Measurements from ENCODE around the gene MSANTD2.
A peak's percentile ranks its signal among the peaks of the same experiment; 100 is the strongest.

MSANTD2 gene

GRCh38 chr11:124800226-124800929, at the start of gene MSANTD2:
Gene MSANTD2 (minus strand): TSS chr11:124800406. CDS start chr11:124800380, 26 bp downstream.
- peak; percentile 70 for DNase-seq (ENCODE audit: low spot score)

- DNase-seq (ENCODE audit: low spot score) = no peak
Measured at GRCh38 chr11:124846070-124846673, 46.0 kb upstream of the MSANTD2 start.

GRCh38 chr11:124844664-124845079, 44.5 kb upstream of the MSANTD2 start:
- DNase-seq (ENCODE audit: low spot score) = no peak

GRCh38 chr11:124843616-124843910, 43.4 kb upstream of the MSANTD2 start:
- no peak for DNase-seq (ENCODE audit: low spot score)

- no peak for DNase-seq (ENCODE audit: low spot score)
Measured at GRCh38 chr11:124842305-124842704, 42.1 kb upstream of the MSANTD2 start.

GRCh38 chr11:124841840-124842239, 41.6 kb upstream of the MSANTD2 start:
- DNase-seq (ENCODE audit: low spot score) = no peak

- peak; percentile 24 for DNase-seq (ENCODE audit: low spot score)
Measured at GRCh38 chr11:124841201-124841600, 41.0 kb upstream of the MSANTD2 start.

GRCh38 chr11:124840666-124841065, 40.5 kb upstream of the MSANTD2 start:
- DNase-seq (ENCODE audit: low spot score) = no peak

- no peak for DNase-seq (ENCODE audit: low spot score)
Measured at GRCh38 chr11:124839972-124840621, 39.9 kb upstream of the MSANTD2 start.

GRCh38 chr11:124839128-124839971, 39.1 kb upstream of the MSANTD2 start:
- DNase-seq (ENCODE audit: low spot score) = no peak

GRCh38 chr11:124838805-124839127, 38.6 kb upstream of the MSANTD2 start:
- no peak for DNase-seq (ENCODE audit: low spot score)

- DNase-seq (ENCODE audit: low spot score) = peak; percentile 85
Measured at GRCh38 chr11:124837491-124837856, 37.3 kb upstream of the MSANTD2 start.

- no peak for DNase-seq (ENCODE audit: low spot score)
Measured at GRCh38 chr11:124835918-124836317, 35.7 kb upstream of the MSANTD2 start.

- no peak for DNase-seq (ENCODE audit: low spot score)
Measured at GRCh38 chr11:124834526-124835180, 34.4 kb upstream of the MSANTD2 start.

GRCh38 chr11:124832571-124832970, 32.4 kb upstream of the MSANTD2 start:
- DNase-seq (ENCODE audit: low spot score) = no peak

- DNase-seq (ENCODE audit: low spot score) = no peak
Measured at GRCh38 chr11:124831897-124832296, 31.7 kb upstream of the MSANTD2 start.

- DNase-seq (ENCODE audit: low spot score) = no peak
Measured at GRCh38 chr11:124830749-124831148, 30.5 kb upstream of the MSANTD2 start.

- DNase-seq (ENCODE audit: low spot score) = no peak
Measured at GRCh38 chr11:124829986-124830385, 29.8 kb upstream of the MSANTD2 start.

GRCh38 chr11:124825876-124826275, 25.7 kb upstream of the MSANTD2 start:
- DNase-seq (ENCODE audit: low spot score) = no peak

- no peak for DNase-seq (ENCODE audit: low spot score)
Measured at GRCh38 chr11:124823512-124824376, 23.5 kb upstream of the MSANTD2 start.

Data from kidney capillary endothelial cell (primary cell).